ENCODE results near the gene COL5A3.

DNA sequence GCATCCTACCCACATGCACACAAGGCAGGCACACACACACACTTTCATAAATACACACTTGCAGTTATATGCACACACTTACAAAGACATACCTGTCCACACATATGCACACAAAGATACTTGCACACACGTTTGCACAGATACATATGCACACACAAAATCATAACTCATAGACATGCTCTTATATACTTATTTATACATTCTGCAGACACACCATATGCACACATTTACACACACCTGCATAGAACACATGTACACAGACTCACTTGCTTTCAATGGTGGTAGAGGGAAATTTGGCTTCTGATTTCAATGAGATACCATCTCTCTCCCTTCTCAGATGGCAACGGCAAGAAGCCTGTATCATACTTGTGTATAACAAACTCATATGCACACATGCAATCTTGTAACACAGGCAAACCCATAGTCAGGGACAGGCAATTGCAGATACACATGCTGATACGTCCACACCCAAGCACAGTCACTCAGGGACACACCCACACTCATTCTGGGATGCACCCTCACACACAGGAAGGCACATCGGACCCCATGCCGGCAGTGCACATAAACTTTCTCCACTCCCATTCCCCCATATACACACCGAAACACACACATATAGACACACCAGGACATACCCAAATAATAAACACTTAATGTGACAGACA, 98.6 kb downstream of the COL5A3 start:
- TF ChIP-seq, protein P1, sequence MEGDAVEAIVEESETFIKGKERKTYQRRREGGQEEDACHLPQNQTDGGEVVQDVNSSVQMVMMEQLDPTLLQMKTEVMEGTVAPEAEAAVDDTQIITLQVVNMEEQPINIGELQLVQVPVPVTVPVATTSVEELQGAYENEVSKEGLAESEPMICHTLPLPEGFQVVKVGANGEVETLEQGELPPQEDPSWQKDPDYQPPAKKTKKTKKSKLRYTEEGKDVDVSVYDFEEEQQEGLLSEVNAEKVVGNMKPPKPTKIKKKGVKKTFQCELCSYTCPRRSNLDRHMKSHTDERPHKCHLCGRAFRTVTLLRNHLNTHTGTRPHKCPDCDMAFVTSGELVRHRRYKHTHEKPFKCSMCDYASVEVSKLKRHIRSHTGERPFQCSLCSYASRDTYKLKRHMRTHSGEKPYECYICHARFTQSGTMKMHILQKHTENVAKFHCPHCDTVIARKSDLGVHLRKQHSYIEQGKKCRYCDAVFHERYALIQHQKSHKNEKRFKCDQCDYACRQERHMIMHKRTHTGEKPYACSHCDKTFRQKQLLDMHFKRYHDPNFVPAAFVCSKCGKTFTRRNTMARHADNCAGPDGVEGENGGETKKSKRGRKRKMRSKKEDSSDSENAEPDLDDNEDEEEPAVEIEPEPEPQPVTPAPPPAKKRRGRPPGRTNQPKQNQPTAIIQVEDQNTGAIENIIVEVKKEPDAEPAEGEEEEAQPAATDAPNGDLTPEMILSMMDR (IDR thresholded peaks at IDR 0.05 in 8 of 11, conservative IDR thresholded peaks at IDR 0.05 in 3 of 11), result no peak
- TF ChIP-seq POLR2A (IDR thresholded peaks at IDR 0.05), result no peak
- no peak for TF ChIP-seq POLR2AphosphoS5 (IDR thresholded peaks at IDR 0.05)

Data from spleen (tissue), 7 donors.